Measurements from ENCODE around the gene SLC6A9. TPM values are rescaled to one million over a fixed set of nuclear protein-coding genes. Genes with fewer than 3 reads are reported as not detected.

SLC6A9 gene
- total RNA-seq, 1 experiment from 2014 or later = 9.2 TPM

DNA sequence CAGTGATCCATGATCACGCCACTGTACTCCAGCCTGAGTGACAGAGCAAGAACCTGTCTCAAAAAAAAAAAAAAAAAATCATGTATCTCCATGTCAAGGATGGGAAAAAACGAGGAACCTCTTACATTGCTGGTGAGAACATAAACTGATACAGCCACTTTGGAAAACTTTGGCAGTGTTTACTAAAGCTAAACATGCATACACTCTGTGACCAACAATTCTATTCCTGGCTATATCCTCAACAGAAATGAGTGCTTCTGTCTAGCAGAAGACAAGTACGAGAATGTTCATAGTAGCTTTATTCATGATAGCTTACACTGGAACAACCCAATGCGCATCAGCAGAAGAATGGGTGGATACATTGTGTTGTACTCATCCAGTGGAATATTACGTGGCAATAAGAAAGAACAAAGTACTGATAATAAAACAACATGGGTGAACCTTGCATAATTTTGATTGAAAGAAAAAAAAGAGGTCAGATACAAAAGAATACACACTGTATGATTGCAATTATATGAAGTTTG lies 31.5 kb upstream of the SLC6A9 start:
- ChIA-PET POLR2A (no interaction called here), CTCF (no interaction called here)
- intact Hi-C loops (cut with micrococcal nuclease; ENCODE audit: unreplicated experiment) (no loop called here), in situ Hi-C loops (cut with HindIII; ENCODE audit: low pct_unique_long_range_greater_than_20kb, low sequenced_read_pairs) (no loop called here)
- no TSS peak for BruUV-seq (replicated peaks)
- Histone ChIP-seq H3K4me1 (ENCODE audit: control insufficient read depth, insufficient read depth, low read length) (no peaks in the 10 kb centered on the region), H3K4me3 (ENCODE audit: low read depth in 2 of 2, low read length in 2 of 2) (no peak overlapping the region), H3K9me3 (ENCODE audit: control insufficient read depth, insufficient read depth, low read depth, low read length) (no peaks in the 10 kb centered on the region), H3K27me3 (ENCODE audit: control insufficient read depth, insufficient read depth, low read length) (no peaks in the 10 kb centered on the region), H3K27ac (ENCODE audit: low read length) (no peak overlapping the region), H3K36me3 (ENCODE audit: control insufficient read depth, insufficient read depth, low read length) (no peaks in the 10 kb centered on the region)
- ATAC-seq = no peak
- TF ChIP-seq TCF7L2 (IDR thresholded peaks at IDR 0.05; ENCODE audit: low read depth, low read length) = no peak
- no peak for TF ChIP-seq POLR2AphosphoS5 (IDR thresholded peaks at IDR 0.05; ENCODE audit: low read depth, low read length)
- TF ChIP-seq SIN3A (IDR thresholded peaks at IDR 0.05; ENCODE audit: borderline replicate concordance, insufficient read depth, low read depth, low read length) = no peak
- TF ChIP-seq, protein P1, sequence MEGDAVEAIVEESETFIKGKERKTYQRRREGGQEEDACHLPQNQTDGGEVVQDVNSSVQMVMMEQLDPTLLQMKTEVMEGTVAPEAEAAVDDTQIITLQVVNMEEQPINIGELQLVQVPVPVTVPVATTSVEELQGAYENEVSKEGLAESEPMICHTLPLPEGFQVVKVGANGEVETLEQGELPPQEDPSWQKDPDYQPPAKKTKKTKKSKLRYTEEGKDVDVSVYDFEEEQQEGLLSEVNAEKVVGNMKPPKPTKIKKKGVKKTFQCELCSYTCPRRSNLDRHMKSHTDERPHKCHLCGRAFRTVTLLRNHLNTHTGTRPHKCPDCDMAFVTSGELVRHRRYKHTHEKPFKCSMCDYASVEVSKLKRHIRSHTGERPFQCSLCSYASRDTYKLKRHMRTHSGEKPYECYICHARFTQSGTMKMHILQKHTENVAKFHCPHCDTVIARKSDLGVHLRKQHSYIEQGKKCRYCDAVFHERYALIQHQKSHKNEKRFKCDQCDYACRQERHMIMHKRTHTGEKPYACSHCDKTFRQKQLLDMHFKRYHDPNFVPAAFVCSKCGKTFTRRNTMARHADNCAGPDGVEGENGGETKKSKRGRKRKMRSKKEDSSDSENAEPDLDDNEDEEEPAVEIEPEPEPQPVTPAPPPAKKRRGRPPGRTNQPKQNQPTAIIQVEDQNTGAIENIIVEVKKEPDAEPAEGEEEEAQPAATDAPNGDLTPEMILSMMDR (IDR thresholded peaks at IDR 0.05) = no peak
- TF ChIP-seq, protein P2, sequence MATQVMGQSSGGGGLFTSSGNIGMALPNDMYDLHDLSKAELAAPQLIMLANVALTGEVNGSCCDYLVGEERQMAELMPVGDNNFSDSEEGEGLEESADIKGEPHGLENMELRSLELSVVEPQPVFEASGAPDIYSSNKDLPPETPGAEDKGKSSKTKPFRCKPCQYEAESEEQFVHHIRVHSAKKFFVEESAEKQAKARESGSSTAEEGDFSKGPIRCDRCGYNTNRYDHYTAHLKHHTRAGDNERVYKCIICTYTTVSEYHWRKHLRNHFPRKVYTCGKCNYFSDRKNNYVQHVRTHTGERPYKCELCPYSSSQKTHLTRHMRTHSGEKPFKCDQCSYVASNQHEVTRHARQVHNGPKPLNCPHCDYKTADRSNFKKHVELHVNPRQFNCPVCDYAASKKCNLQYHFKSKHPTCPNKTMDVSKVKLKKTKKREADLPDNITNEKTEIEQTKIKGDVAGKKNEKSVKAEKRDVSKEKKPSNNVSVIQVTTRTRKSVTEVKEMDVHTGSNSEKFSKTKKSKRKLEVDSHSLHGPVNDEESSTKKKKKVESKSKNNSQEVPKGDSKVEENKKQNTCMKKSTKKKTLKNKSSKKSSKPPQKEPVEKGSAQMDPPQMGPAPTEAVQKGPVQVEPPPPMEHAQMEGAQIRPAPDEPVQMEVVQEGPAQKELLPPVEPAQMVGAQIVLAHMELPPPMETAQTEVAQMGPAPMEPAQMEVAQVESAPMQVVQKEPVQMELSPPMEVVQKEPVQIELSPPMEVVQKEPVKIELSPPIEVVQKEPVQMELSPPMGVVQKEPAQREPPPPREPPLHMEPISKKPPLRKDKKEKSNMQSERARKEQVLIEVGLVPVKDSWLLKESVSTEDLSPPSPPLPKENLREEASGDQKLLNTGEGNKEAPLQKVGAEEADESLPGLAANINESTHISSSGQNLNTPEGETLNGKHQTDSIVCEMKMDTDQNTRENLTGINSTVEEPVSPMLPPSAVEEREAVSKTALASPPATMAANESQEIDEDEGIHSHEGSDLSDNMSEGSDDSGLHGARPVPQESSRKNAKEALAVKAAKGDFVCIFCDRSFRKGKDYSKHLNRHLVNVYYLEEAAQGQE (IDR thresholded peaks at IDR 0.05; ENCODE audit: insufficient read depth in 1 of 2, low read depth in 2 of 2, low read length in 1 of 2) = no peak
- DNase-seq (ENCODE audit: low read depth, low spot score) = no peak

DNA sequence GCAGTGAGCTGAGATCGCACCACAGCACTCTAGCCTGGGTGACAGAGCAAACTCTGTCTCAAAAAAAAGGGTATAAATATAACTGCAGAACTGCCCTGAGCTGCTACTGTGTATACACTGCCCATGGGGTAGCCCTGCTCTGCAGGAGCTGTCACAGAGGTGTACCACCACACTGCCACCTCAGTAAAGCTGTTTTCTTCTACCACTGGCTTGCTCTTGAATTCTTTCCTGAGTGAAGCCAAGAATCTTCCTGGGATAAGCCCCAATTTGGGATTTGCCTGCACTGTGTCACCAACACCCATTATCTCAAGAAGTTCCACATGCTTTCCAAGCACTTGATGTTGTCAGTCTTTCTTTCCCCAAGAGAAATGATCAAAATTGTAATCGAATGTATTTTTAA lies 30.6 kb upstream of the SLC6A9 start:
- ATAC-seq (no peak), DNase-seq (ENCODE audit: low read depth, low spot score) (no peak)
- in situ Hi-C loops (cut with HindIII; ENCODE audit: low pct_unique_long_range_greater_than_20kb, low sequenced_read_pairs) (no loop called here), intact Hi-C loops (cut with micrococcal nuclease; ENCODE audit: unreplicated experiment) (no loop called here)
- Histone ChIP-seq H3K36me3 (ENCODE audit: control insufficient read depth, insufficient read depth, low read length) (no peaks in the 10 kb centered on the region), H3K27me3 (ENCODE audit: control insufficient read depth, insufficient read depth, low read length) (no peaks in the 10 kb centered on the region), H3K9me3 (ENCODE audit: control insufficient read depth, insufficient read depth, low read depth, low read length) (no peaks in the 10 kb centered on the region), H3K4me1 (ENCODE audit: control insufficient read depth, insufficient read depth, low read length) (no peaks in the 10 kb centered on the region), H3K4me3 (ENCODE audit: low read depth in 2 of 2, low read length in 2 of 2) (no peak overlapping the region), H3K27ac (ENCODE audit: low read length) (no peak overlapping the region)
- no peak for TF ChIP-seq POLR2AphosphoS5 (IDR thresholded peaks at IDR 0.05; ENCODE audit: low read depth, low read length)
- no peak for TF ChIP-seq SIN3A (IDR thresholded peaks at IDR 0.05; ENCODE audit: borderline replicate concordance, insufficient read depth, low read depth, low read length)
- TF ChIP-seq, protein P1 (IDR thresholded peaks at IDR 0.05) = no peak
- TF ChIP-seq, protein P2 (IDR thresholded peaks at IDR 0.05; ENCODE audit: insufficient read depth in 1 of 2, low read depth in 2 of 2, low read length in 1 of 2) = no peak
- no peak for TF ChIP-seq TCF7L2 (IDR thresholded peaks at IDR 0.05; ENCODE audit: low read depth, low read length)
- no TSS peak for BruUV-seq (replicated peaks)
- CTCF ChIA-PET = no interaction called here
- POLR2A ChIA-PET = no interaction called here

Data from Panc1 (cell line).